ENCODE data around the gene TMPRSS11D. TPM values are rescaled to one million over a fixed set of nuclear protein-coding genes. Genes with fewer than 3 reads are reported as not detected.
A peak's percentile ranks its signal among the peaks of the same experiment; 100 is the strongest.

Gene TMPRSS11D
- total RNA-seq, 1 experiment from 2014 or later = not detected

DNA sequence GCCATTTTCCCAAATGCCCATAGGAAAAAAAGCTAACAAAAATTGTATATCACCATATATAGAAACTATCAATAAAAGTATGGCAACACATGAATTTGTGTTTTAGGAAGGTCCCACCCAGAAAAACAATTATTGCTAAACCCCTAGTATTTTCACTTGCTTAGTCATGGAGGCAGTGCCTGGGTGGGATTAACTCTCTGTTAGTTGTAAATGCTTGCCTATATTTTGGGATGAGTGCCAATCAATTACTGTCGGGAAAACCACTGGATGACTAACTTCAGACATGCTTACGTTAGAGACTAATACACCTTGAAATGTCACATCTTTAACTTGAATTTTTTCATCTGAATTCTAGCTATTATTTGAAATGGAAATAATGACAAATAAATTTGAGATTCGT, 45.6 kb upstream of the TMPRSS11D start:
- Histone ChIP-seq H3K79me2 (ENCODE audit: low read length) (no peaks in the 10 kb centered on the region), H3K27ac (ENCODE audit: low read length) (peak overlapping the region; percentile 19), H4K20me1 (ENCODE audit: low read length) (no peaks in the 10 kb centered on the region), H3K9me3 (ENCODE audit: low read length) (no peaks in the 10 kb centered on the region), H3K9ac (ENCODE audit: low read length) (no peak overlapping the region), H3K4me2 (ENCODE audit: low read length) (peak overlapping the region; percentile 49), H3K4me3 (ENCODE audit: low read length) (no peak overlapping the region), H3F3A (ENCODE audit: low read length, unreplicated experiment) (no peaks in the 10 kb centered on the region), H2AFZ (ENCODE audit: low read length) (no peak overlapping the region), H3K27me3 (ENCODE audit: low read length) (0 out of 2 replicates have a peak, but pooled peaks cover 4% of the 10 kb centered on the region), H3K9me2 (replicated peaks; ENCODE audit: low read length) (no peaks in the 10 kb centered on the region), H3K36me3 (ENCODE audit: low read depth, low read length) (no peaks in the 10 kb centered on the region), H3K4me1 (ENCODE audit: insufficient read depth, low read length) (peaks cover 16% of the 10 kb centered on the region)
- POLR2A ChIA-PET (ENCODE audit: unreplicated experiment) = no interaction called here
- ATAC-seq (peak; percentile 71), DNase-seq (peak; percentile 94)
- CTCF ChIA-PET = no interaction called here
- no peak for TF ChIP-seq EZH2 (IDR thresholded peaks at IDR 0.05; ENCODE audit: low read length, unreplicated experiment)
- TF ChIP-seq, protein P1, sequence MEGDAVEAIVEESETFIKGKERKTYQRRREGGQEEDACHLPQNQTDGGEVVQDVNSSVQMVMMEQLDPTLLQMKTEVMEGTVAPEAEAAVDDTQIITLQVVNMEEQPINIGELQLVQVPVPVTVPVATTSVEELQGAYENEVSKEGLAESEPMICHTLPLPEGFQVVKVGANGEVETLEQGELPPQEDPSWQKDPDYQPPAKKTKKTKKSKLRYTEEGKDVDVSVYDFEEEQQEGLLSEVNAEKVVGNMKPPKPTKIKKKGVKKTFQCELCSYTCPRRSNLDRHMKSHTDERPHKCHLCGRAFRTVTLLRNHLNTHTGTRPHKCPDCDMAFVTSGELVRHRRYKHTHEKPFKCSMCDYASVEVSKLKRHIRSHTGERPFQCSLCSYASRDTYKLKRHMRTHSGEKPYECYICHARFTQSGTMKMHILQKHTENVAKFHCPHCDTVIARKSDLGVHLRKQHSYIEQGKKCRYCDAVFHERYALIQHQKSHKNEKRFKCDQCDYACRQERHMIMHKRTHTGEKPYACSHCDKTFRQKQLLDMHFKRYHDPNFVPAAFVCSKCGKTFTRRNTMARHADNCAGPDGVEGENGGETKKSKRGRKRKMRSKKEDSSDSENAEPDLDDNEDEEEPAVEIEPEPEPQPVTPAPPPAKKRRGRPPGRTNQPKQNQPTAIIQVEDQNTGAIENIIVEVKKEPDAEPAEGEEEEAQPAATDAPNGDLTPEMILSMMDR (conservative IDR thresholded peaks at IDR 0.05; ENCODE audit: low read depth, low read length) = no peak
- TF ChIP-seq EZH2phosphoT487 (IDR thresholded peaks at IDR 0.05; ENCODE audit: borderline replicate concordance, low read length) = no peak
- intact Hi-C loops (cut with micrococcal nuclease) = no loop called here
- BruUV-seq (replicated peaks) = no TSS peak

DNA sequence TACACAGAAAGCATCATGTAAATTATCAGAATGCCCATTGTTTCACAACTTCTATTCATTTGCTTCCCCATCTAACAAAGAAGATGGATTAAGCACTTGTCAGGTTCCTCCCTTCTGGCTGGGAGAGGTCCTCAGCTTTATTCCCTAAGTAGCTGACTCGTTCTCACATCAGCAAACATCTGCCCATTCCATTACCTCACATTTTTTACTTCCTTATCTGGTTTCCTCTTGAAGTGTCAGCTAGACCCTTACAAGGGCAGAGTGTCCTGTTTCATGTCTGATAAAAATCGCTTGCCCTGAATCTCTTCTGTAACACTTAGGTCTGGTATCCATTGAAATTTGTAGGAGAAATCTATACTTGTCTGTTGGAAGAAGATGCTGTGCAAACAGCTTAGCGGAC, 44.7 kb upstream of the TMPRSS11D start:
- Histone ChIP-seq H3K9me2 (replicated peaks; ENCODE audit: low read length) (no peaks in the 10 kb centered on the region), H3K27me3 (ENCODE audit: low read length) (0 out of 2 replicates have a peak, but pooled peaks cover 4% of the 10 kb centered on the region), H3K9ac (ENCODE audit: low read length) (no peak overlapping the region), H3K4me3 (ENCODE audit: low read length) (no peak overlapping the region), H4K20me1 (ENCODE audit: low read length) (no peaks in the 10 kb centered on the region), H3K36me3 (ENCODE audit: low read depth, low read length) (no peaks in the 10 kb centered on the region), H3F3A (ENCODE audit: low read length, unreplicated experiment) (no peaks in the 10 kb centered on the region), H3K27ac (ENCODE audit: low read length) (no peak overlapping the region; the same call in 1 of the 2 replicates), H3K79me2 (ENCODE audit: low read length) (no peaks in the 10 kb centered on the region), H3K4me2 (ENCODE audit: low read length) (0 out of 2 replicates have a peak overlapping the region, but pooled peaks have one; percentile 49), H2AFZ (ENCODE audit: low read length) (no peak overlapping the region), H3K4me1 (ENCODE audit: insufficient read depth, low read length) (peaks cover 16% of the 10 kb centered on the region), H3K9me3 (ENCODE audit: low read length) (no peaks in the 10 kb centered on the region)
- TF ChIP-seq, protein P1 (conservative IDR thresholded peaks at IDR 0.05; ENCODE audit: low read depth, low read length) = no peak
- no peak for TF ChIP-seq EZH2 (IDR thresholded peaks at IDR 0.05; ENCODE audit: low read length, unreplicated experiment)
- no peak for TF ChIP-seq EZH2phosphoT487 (IDR thresholded peaks at IDR 0.05; ENCODE audit: borderline replicate concordance, low read length)
- CTCF ChIA-PET = no interaction called here
- intact Hi-C loops (cut with micrococcal nuclease) = no loop called here
- POLR2A ChIA-PET (ENCODE audit: unreplicated experiment) = no interaction called here
- ATAC-seq (peak; percentile 38), DNase-seq (peak; percentile 33)
- BruUV-seq (replicated peaks) = no TSS peak

DNA sequence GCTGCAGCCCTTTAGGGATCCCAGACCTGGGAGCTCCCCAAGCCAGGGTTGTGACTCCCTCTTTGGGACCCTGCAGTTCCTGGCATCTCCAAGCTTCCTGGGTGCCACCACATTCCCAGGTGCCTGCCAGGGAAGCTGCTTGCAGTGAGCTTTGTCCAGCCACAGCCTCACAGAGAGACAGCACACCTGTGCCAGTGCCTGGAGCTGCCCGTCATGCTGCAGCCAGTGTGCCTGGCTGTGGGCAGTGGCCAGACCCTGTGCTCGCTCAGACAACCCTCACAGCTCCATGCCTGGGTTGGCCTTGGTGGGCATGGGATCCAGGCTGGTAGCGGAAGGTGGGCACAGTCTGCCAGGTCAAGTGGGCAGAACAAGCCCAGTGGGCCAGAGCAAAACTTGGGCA, 43.4 kb upstream of the TMPRSS11D start:
- Histone ChIP-seq H3K4me1 (ENCODE audit: insufficient read depth, low read length) (peaks cover 16% of the 10 kb centered on the region), H3K4me2 (ENCODE audit: low read length) (no peak overlapping the region), H3K4me3 (ENCODE audit: low read length) (no peak overlapping the region), H3K27ac (ENCODE audit: low read length) (no peak overlapping the region), H3K36me3 (ENCODE audit: low read depth, low read length) (no peaks in the 10 kb centered on the region), H3F3A (ENCODE audit: low read length, unreplicated experiment) (no peaks in the 10 kb centered on the region), H3K79me2 (ENCODE audit: low read length) (no peaks in the 10 kb centered on the region), H3K9ac (ENCODE audit: low read length) (no peak overlapping the region), H4K20me1 (ENCODE audit: low read length) (no peaks in the 10 kb centered on the region), H2AFZ (ENCODE audit: low read length) (no peak overlapping the region), H3K27me3 (ENCODE audit: low read length) (no peaks in the 10 kb centered on the region), H3K9me3 (ENCODE audit: low read length) (no peaks in the 10 kb centered on the region), H3K9me2 (replicated peaks; ENCODE audit: low read length) (no peaks in the 10 kb centered on the region)
- CTCF ChIA-PET = no interaction called here
- POLR2A ChIA-PET (ENCODE audit: unreplicated experiment) = no interaction called here
- DNase-seq = no peak
- intact Hi-C loops (cut with micrococcal nuclease) = no loop called here
- ATAC-seq = no peak
- BruUV-seq (replicated peaks) = no TSS peak
- no peak for TF ChIP-seq EZH2phosphoT487 (IDR thresholded peaks at IDR 0.05; ENCODE audit: borderline replicate concordance, low read length)
- TF ChIP-seq, protein P1 (conservative IDR thresholded peaks at IDR 0.05; ENCODE audit: low read depth, low read length) = no peak
- TF ChIP-seq EZH2 (IDR thresholded peaks at IDR 0.05; ENCODE audit: low read length, unreplicated experiment) = no peak
